CD14-positive monocyte (primary cell): Measurements from ENCODE around the gene NADK. TPM values are rescaled to one million over a fixed set of nuclear protein-coding genes. Genes with fewer than 3 reads are reported as not detected.

Experiments
- DNase-seq, 3 donors: peaks; one replicate each; pipeline ENCODE4 v3.0.0-alpha.2; 2011 to 2022
- H2AFZ ChIP-seq: 2 replicates; pipeline ENCODE4 v1.6.0; 2012; ENCODE audit warnings: mild to moderate bottlenecking, low read depth, low read length, inconsistent platforms; ENCODE audit not compliant: insufficient read depth, poor library complexity, severe bottlenecking
- H3K27ac ChIP-seq, 2 donors: 1 replicate in 1 of 2; 2 replicates in 1 of 2; pipeline ENCODE4 v1.5.1; 2012 to 2013; ENCODE audit warnings: low read length in 2 of 2, control low read depth in 1 of 2, inconsistent platforms in 1 of 2, low read depth in 1 of 2, mild to moderate bottlenecking in 1 of 2
- H3K27me3 ChIP-seq, 2 donors: one replicate each; pipeline versions ENCODE4 v1.6.0 to v1.6.1; 2011 to 2013; ENCODE audit warnings: low read length in 2 of 2; ENCODE audit not compliant: control insufficient read depth in 2 of 2, insufficient read depth in 2 of 2
- H3K36me3 ChIP-seq, 2 donors: replicated peaks in 1 of 2; 1 replicate in 1 of 2; 2 replicates in 1 of 2; pipeline versions ENCODE4 v1.5.1 to v1.6.1; 2012 to 2013; ENCODE audit warnings: low read length in 2 of 2, control low read depth in 1 of 2, inconsistent platforms in 1 of 2, mild to moderate bottlenecking in 1 of 2; ENCODE audit not compliant: insufficient read depth in 2 of 2, control insufficient read depth in 1 of 2
- H3K4me1 ChIP-seq, 2 donors: 1 replicate in 1 of 2; 2 replicates in 1 of 2; pipeline versions ENCODE4 v1.5.1 to v1.6.1; 2012 to 2013; ENCODE audit warnings: low read length in 2 of 2, control low read depth in 1 of 2, inconsistent platforms in 1 of 2, mild to moderate bottlenecking in 1 of 2, moderate library complexity in 1 of 2; ENCODE audit not compliant: insufficient read depth in 2 of 2, control insufficient read depth in 1 of 2
- H3K4me2 ChIP-seq: replicated peaks from 2 replicates; pipeline ENCODE3; 2012; ENCODE audit warnings: low read length, moderate library complexity, mild to moderate bottlenecking; ENCODE audit not compliant: poor library complexity, severe bottlenecking; ENCODE audit errors: extremely low read depth
- H3K4me3 ChIP-seq, 3 experiments: fragments of 200-600 bp in 1 of 3; sonication (generic) in 1 of 3; replicated peaks in 1 of 3; 1 replicate in 2 of 3; 2 replicates in 1 of 3; pipeline ENCODE4 v1.5.1; 2011 to 2013; ENCODE audit warnings: low read length in 3 of 3, mild to moderate bottlenecking in 3 of 3, control low read depth in 2 of 3, low read depth in 2 of 3, inconsistent platforms in 1 of 3, moderate library complexity in 1 of 3
- H3K79me2 ChIP-seq: 2 replicates; pipeline ENCODE4 v1.6.0; 2012; ENCODE audit warnings: mild to moderate bottlenecking, control low read depth, inconsistent platforms, low read length, moderate library complexity; ENCODE audit not compliant: insufficient read depth
- H3K9ac ChIP-seq: 2 replicates; pipeline ENCODE4 v1.6.0; 2017; ENCODE audit warnings: low read length, mild to moderate bottlenecking; ENCODE audit not compliant: insufficient read depth, poor library complexity, severe bottlenecking
- H3K9me3 ChIP-seq, 2 donors: replicated peaks in 1 of 2; 1 replicate in 1 of 2; 2 replicates in 1 of 2; pipeline versions ENCODE4 v1.5.1 to v1.6.1; 2012 to 2013; ENCODE audit warnings: low read length in 2 of 2, control low read depth in 1 of 2; ENCODE audit not compliant: control insufficient read depth in 1 of 2, insufficient read depth in 1 of 2
- H4K20me1 ChIP-seq: 2 replicates; pipeline ENCODE4 v1.6.0; 2012; ENCODE audit warnings: mild to moderate bottlenecking, low read length, control low read depth, moderate library complexity; ENCODE audit not compliant: insufficient read depth
- H3K27ac Mint-ChIP-seq, 7 donors: one replicate each; pipeline ENCODE4 v1.8.0; 2020; ENCODE audit warnings: mild to moderate bottlenecking in 7 of 7, mixed read lengths in 7 of 7, moderate library complexity in 6 of 7, inconsistent platforms in 2 of 7
- H3K27me3 Mint-ChIP-seq, 3 donors: one replicate each; pipeline ENCODE4 v1.8.0; 2021 to 2022; ENCODE audit warnings: low read depth in 3 of 3, mild to moderate bottlenecking in 3 of 3, mixed read lengths in 3 of 3, moderate library complexity in 3 of 3, inconsistent platforms in 1 of 3
- H3K36me3 Mint-ChIP-seq, 2 donors: one replicate each; pipeline ENCODE4 v1.8.0; 2020; ENCODE audit warnings: mixed read lengths in 2 of 2, inconsistent platforms in 1 of 2, mild to moderate bottlenecking in 1 of 2
- H3K4me1 Mint-ChIP-seq: one replicate; pipeline ENCODE4 v1.8.0; 2020; ENCODE audit warnings: mild to moderate bottlenecking, mixed read lengths
- H3K4me3 Mint-ChIP-seq, 2 donors: one replicate each; pipeline ENCODE4 v1.8.0; 2020; ENCODE audit warnings: mild to moderate bottlenecking in 2 of 2, mixed read lengths in 2 of 2, moderate library complexity in 1 of 2
- H3K9me3 Mint-ChIP-seq, 7 donors: one replicate each; pipeline ENCODE4 v1.8.0; 2020 to 2022; ENCODE audit warnings: mixed read lengths in 7 of 7, mild to moderate bottlenecking in 6 of 7, moderate library complexity in 6 of 7, inconsistent platforms in 2 of 7
- WGBS: methylation state at CpG from one replicate; pipeline ENCODE4 v1.1.5; 2013; ENCODE audit warnings: missing lambda C conversion rate; ENCODE audit not compliant: insufficient coverage; 5-methylcytosine and 5-hydroxymethylcytosine counted together
- intact Hi-C, 2 donors: fragments of 100-400 bp; cut with micrococcal nuclease; formaldehyde crosslinking; loops; one replicate each; pipeline versions ENCODE4 v1.15.0 to v1.15.1; 2023
- polyA minus RNA-seq: library from RNA; depleted of rRNA, polyadenylated mRNA; stranded (reverse); fragments of >200 nt; gene quantifications from 2 replicates; pipeline ENCODE4 v1.2.3, GENCODE V29; 2012
- polyA plus RNA-seq, 3 donors: library from polyadenylated mRNA; depleted of rRNA in 1 of 3; unstranded in 2 of 3; stranded (reverse) in 1 of 3; fragments of 300-500 nt in 2 of 3; fragments of >200 nt in 1 of 3; fragmentation: Illumina TruSeq in 2 of 3; gene quantifications; 1 replicate in 2 of 3; 2 replicates in 1 of 3; pipeline ENCODE4 v1.2.3, GENCODE V29; 2012 to 2021
- total RNA-seq, 12 experiments: library from RNA in 1 of 12; stranded (reverse) in 1 of 12; fragments of 120-200 nt in 1 of 12; gene quantifications; one replicate each; pipeline ENCODE4 v1.2.4 and lab custom pipeline; 2013 to 2026; ENCODE audit warnings: mixed read lengths in 6 of 12, inconsistent platforms in 1 of 12
- TF ChIP-seq, protein P1 (sequence below): fragments of 200-600 bp; IDR thresholded peaks from one replicate; pipeline ENCODE4 v1.8.0; 2022; ENCODE audit warnings: antibody characterized with exemption, mild to moderate bottlenecking

NADK gene, protein sequence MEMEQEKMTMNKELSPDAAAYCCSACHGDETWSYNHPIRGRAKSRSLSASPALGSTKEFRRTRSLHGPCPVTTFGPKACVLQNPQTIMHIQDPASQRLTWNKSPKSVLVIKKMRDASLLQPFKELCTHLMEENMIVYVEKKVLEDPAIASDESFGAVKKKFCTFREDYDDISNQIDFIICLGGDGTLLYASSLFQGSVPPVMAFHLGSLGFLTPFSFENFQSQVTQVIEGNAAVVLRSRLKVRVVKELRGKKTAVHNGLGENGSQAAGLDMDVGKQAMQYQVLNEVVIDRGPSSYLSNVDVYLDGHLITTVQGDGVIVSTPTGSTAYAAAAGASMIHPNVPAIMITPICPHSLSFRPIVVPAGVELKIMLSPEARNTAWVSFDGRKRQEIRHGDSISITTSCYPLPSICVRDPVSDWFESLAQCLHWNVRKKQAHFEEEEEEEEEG
- total RNA-seq (2013), result 183 TPM
- polyA plus RNA-seq (100 to 1,000 TPM; 175 to 425 (median 235) TPM), polyA minus RNA-seq (172 and 201 TPM in 2 replicates), total RNA-seq (lab: John Stamatoyannopoulos, UW) (31.9 to 204 (median 131) reads per million in 11 experiments)

DNA sequence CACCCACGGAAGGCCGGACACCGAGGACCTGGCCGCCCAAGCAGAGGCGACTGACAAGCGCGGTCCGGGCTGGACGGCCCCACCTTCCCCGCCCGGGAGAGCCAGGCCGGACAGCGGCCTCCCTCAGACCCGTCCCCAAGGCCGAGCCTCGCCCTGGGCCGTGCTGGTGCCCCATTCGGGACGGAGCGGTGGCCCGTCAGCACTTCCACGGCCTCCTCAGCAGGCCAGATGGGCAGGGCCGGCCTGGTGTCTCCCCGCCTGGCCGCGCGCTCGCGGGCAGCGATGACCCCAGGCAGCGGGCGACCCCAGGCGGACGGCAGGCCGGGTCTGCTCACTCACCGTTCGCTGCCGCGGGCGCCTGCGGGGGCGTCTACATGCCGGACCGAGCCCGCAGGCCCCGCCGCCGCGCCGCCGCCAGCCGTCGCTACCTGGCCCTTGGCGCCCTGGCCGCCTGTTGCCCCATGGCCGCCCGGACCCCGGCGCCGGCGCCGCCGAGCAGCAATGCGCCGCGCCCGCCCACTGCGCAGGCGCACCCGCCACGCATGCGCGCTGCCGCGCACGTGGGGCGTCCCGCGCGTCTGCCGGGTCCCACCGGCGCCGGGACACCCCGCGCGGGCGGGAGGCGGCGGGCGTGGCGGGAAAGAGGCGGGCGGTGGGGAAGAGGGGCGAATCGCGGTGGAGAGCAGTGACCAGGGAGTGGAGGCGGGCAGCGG, at the start of gene NADK:
TSS of gene NADK (minus strand) at position 521 of the 713 bp plus-strand sequence. CDS start 13,064 bp downstream, outside the sequence.
- peak within 1 kb of the TSS; percentile 92 for H3K4me2 ChIP-seq
- Mint-ChIP-seq H3K27me3 (peaks cover 0 to 7% (median 0%) of the 10 kb centered on the region in 3 donors), H3K36me3 (peaks cover 12 to 39% of the 10 kb centered on the region in 2 donors), H3K27ac (peak within 1 kb of the TSS; percentile 99 to 100 (median 100)), H3K4me1 (peaks cover 64% of the 10 kb centered on the region), H3K4me3 (peak within 1 kb of the TSS; percentile 97 to 99), H3K9me3 (peaks cover 0 to 2% (median 0%) of the 10 kb centered on the region in 7 donors)
- H3K27me3 ChIP-seq, result no peaks in the 10 kb centered on the region
- peak within 1 kb of the TSS; percentile 90 to 96 for H3K27ac ChIP-seq
- peak; percentile 37 to 78 (median 63) for DNase-seq
- intact Hi-C loops, result loop anchor here in 1 of 2 donors (2.0 to 5.0 kb wide), 2 partner anchors 13 to 114 kb away; partner anchors contain the start of gene GNB1
- peaks cover 64 to 76% of the 10 kb centered on the region in 2 donors for H3K4me1 ChIP-seq
- H3K9me3 ChIP-seq, result no peaks in the 10 kb centered on the region
- WGBS, result under 1% methylated on average over 99 of the region's 99 CpGs
- H3K79me2 ChIP-seq, result peaks cover 93% of the 10 kb centered on the region
- no peak within 1 kb of the TSS for H2AFZ ChIP-seq
- H3K36me3 ChIP-seq, result peaks cover 0 to 9% of the 10 kb centered on the region in 2 donors
- peak within 1 kb of the TSS; percentile 82 to 99 (median 94) for H3K4me3 ChIP-seq
- TF ChIP-seq, protein P1, sequence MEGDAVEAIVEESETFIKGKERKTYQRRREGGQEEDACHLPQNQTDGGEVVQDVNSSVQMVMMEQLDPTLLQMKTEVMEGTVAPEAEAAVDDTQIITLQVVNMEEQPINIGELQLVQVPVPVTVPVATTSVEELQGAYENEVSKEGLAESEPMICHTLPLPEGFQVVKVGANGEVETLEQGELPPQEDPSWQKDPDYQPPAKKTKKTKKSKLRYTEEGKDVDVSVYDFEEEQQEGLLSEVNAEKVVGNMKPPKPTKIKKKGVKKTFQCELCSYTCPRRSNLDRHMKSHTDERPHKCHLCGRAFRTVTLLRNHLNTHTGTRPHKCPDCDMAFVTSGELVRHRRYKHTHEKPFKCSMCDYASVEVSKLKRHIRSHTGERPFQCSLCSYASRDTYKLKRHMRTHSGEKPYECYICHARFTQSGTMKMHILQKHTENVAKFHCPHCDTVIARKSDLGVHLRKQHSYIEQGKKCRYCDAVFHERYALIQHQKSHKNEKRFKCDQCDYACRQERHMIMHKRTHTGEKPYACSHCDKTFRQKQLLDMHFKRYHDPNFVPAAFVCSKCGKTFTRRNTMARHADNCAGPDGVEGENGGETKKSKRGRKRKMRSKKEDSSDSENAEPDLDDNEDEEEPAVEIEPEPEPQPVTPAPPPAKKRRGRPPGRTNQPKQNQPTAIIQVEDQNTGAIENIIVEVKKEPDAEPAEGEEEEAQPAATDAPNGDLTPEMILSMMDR, result no peak
- peaks cover 74% of the 10 kb centered on the region for H4K20me1 ChIP-seq
- peak within 1 kb of the TSS; percentile 90 for H3K9ac ChIP-seq
